Stimulated activated CD8-positive, alpha-beta memory T cell treated with anti-CD3 and anti-CD28 coated beads, Interleukin-15, amount 100 ng/mL, for 48 hours (primary cell): ENCODE results near the gene KCNJ9.

Experiments used
- DNase-seq, 2 donors: peaks; one replicate each; pipeline ENCODE4 v3.0.0-alpha.2; 2020; ENCODE audit warnings: low read depth in 2 of 2

KCNJ9 gene

GRCh38 chr1:160066829-160067745, 14.3 kb upstream of the KCNJ9 start:
- DNase-seq, result no peak

- DNase-seq, result no peak
These were observed 13.1 kb upstream of the KCNJ9 start for GRCh38 chr1:160068225-160068624.

GRCh38 chr1:160069460-160070231, 11.7 kb upstream of the KCNJ9 start, which contains the start of gene KCNJ10:
Gene KCNJ10, minus strand, starts transcription at chr1:160070160. Its CDS starts 27,628 bp downstream, at chr1:160042532.
- DNase-seq, result no peak

GRCh38 chr1:160070243-160071163, 10.8 kb upstream of the KCNJ9 start:
- peak; percentile 54 to 60 for DNase-seq

- DNase-seq, result no peak
These were observed 10.0 kb upstream of the KCNJ9 start for GRCh38 chr1:160071289-160071688.

GRCh38 chr1:160074865-160075264, 6.5 kb upstream of the KCNJ9 start:
- DNase-seq, result no peak

- DNase-seq, result no peak
These were observed 5.5 kb upstream of the KCNJ9 start for GRCh38 chr1:160075836-160076235.

GRCh38 chr1:160076295-160076694, 5.0 kb upstream of the KCNJ9 start:
- no peak for DNase-seq

GRCh38 chr1:160077486-160077885, 3.9 kb upstream of the KCNJ9 start:
- no peak for DNase-seq

GRCh38 chr1:160078512-160079195, 2.7 kb upstream of the KCNJ9 start:
- DNase-seq, result peak; percentile 36 to 46

- no peak for DNase-seq
These were observed 1.9 kb upstream of the KCNJ9 start for GRCh38 chr1:160079448-160079847.

- no peak for DNase-seq
These were observed 797 bp upstream of the KCNJ9 start for GRCh38 chr1:160080381-160081100.

GRCh38 chr1:160082487-160082886, 1.1 kb downstream of the KCNJ9 start:
- no peak for DNase-seq

- no peak for DNase-seq
These were observed 1.6 kb downstream of the KCNJ9 start for GRCh38 chr1:160082926-160083325.

GRCh38 chr1:160083968-160084770, 2.8 kb downstream of the KCNJ9 start:
- DNase-seq, result peak; percentile 41 to 51

GRCh38 chr1:160084771-160085321, 3.5 kb downstream of the KCNJ9 start:
- DNase-seq, result no peak

GRCh38 chr1:160085686-160086455, 4.5 kb downstream of the KCNJ9 start:
- peak; percentile 67 to 70 for DNase-seq

- no peak for DNase-seq
These were observed 5.1 kb downstream of the KCNJ9 start for GRCh38 chr1:160086456-160086892.
